ENCODE data around the gene WWC1.
"Not testable (repeated sequence)": the region's sequence is repeated elsewhere in the genome, so short reads cannot be mapped to it uniquely, and the experiment has no call there.

The WWC1 gene

GRCh38 chr5:168415971-168416370 is 124.5 kb downstream of the WWC1 start:
- no peak for DNase-seq

GRCh38 chr5:168417731-168418429 is 126.4 kb downstream of the WWC1 start:
- no peak for DNase-seq

- DNase-seq, result no peak
Observed at GRCh38 chr5:168420461-168420860, 129.0 kb downstream of the WWC1 start.

DNA sequence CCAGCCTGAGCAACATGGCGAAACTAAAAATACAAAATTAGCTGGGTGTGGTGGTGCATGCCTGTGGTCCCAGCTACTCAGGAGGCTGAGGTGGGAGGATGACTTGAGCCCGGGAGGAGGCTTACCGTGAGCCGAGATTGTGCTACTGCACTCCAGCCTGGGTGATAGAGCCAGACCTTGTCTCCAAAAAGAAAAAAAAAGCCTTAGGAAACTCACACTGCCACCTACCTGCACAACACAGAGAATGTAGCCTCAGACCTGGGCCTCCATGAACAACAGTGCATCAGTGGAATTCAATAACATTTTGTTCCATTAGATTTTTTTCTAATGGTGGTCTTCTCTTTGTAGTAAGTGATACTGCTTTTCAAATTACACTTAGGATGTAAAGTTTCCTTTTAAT is 131.0 kb downstream of the WWC1 start:
- DNase-seq, result no peak

DNA sequence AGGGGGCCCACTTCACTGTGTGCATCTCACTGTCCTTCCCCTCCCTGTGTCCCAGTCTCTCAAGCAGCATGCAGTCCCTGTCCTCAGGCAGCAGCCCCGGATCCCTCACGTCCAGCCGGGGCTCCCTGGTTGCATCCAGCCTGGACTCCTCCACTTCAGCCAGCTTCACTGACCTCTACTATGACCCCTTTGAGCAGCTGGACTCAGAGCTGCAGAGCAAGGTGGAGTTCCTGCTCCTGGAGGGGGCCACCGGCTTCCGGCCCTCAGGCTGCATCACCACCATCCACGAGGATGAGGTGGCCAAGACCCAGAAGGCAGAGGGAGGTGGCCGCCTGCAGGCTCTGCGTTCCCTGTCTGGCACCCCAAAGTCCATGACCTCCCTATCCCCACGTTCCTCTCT is 132.0 kb downstream of the WWC1 start:
- no peak for DNase-seq

DNA sequence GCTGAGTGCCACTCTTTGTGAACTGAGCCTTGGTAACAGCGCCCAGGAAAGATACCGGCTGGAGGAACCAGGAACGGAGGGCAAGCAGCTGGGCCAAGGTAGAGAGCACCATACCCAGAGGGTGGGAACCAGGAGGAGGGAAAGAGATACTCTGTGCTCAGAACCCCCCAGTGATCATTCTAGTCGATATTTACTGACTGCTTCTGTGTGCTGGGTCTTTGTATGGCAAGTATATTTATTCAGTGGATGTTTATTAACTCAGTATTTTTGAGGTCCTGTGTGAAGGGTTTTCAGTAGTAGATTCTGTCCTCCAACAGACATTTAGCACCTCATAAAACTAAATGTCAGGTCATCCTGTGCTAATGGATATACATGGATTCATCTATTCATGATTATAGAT is 132.5 kb downstream of the WWC1 start:
- no peak for DNase-seq

GRCh38 chr5:168424594-168425323 is 133.3 kb downstream of the WWC1 start:
- DNase-seq, result no peak

DNA sequence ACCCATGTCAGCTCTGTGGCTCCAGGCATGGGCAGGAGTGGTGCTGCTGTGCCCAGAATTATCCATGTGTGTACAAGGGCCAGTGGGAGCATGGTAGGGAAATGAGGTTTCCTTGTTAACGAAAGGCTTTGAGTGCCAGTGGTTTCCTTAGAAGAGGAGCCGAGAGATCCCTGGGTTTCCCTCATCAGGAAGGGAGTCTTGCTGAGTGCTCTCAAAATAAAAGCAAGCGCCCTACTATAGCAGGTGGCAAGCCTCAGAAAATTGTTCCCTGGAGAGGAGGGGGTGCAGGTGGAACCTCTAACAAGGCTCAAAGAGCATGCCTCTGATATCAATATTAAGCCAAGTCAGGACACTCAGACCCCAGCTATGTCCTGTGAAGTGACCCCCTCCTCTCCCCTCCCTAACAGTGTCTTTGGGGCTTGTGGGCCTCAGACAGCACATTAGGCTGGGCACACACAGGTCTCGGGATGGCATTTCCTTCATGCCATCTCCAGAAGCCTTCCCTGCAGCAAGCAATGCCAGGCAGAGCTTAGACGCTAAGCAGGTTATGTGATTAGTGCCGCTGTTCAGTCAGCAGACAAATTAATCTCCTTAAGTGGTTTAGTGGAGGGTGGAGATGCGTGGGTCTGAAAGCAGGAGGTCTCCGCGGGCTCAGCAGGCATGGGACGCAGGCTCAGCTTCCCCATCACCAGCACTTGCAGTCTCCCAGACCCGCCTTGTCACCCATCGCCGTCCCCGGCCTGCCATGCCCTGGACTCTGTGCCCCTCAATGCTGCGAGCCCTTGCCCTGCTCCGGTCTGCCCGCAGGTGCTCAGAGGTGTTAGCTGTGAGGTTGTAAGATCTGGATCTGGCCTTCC is 134.8 kb downstream of the WWC1 start:
- DNase-seq, result no peak

DNA sequence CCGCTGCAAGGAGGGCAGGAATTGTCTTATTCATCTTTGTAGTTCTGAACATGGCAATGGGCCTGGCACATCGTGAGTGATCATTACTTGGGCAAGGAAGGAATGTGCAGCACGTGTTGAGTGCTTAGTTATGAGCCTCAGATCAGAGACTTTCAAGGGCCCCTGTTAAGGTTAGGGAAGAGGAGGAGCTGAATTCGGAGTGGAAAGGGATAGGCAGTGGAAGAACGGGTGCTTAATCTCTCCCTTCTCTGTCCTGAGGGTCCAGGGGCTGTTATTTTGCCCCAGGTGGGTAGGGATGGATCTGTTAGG is 135.4 kb downstream of the WWC1 start:
- no peak for DNase-seq

- DNase-seq, result no peak
Observed at GRCh38 chr5:168427224-168427623, 135.8 kb downstream of the WWC1 start.

GRCh38 chr5:168428552-168428951 is 137.1 kb downstream of the WWC1 start:
- no peak for DNase-seq

GRCh38 chr5:168430296-168430695 is 138.9 kb downstream of the WWC1 start:
- no peak for DNase-seq

DNA sequence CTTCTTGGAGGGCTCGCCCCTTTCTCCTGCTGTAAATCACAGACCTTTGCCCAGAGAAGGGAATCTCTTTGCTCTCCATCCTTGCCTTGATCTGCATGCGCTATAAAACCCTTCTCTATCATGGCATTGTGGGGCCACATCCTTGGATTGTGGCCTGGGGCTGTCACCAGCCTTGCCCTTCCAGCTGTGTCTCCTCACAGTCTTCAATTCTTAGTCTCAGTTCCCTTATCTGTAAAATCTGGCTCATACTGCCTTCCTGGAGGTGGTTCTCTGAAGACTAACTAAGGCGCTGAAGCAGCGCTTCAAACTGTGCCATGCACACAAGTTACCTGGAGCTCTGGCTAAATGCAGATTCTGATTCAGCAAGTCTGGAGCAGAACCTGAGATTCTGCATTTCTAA is 141.5 kb downstream of the WWC1 start:
- DNase-seq, result no peak

GRCh38 chr5:168434001-168434400 is 142.6 kb downstream of the WWC1 start:
- DNase-seq, result no peak

DNA sequence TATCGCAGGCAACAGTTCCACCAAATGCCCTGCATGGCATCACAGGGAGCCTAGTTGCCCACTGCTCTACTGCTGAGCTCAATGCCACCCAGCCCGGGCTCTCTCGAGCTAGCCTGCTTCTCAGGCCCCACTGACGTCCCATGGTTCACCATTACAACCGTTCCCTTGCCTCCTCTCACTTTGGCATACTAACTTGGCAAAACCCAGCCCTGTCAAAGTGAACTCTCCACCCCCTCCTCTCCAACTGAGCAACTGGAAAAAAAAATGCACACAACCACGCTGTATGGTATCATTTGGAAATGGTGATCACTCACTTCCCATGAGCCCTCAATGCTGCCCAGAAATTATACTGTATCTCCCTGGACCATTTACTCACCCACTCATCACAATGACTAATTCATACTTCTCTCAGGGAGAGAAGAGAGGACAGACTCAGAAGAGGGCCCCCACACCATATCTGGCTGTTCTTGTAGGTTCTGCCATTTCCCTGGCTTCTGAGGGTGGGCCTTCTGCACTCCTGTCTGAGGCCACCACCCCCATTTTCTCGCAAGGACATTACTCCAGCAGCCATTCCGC is 143.4 kb downstream of the WWC1 start:
- DNase-seq, result no peak

- not testable (repeated sequence) for DNase-seq
Observed at GRCh38 chr5:168435340-168435739, 143.9 kb downstream of the WWC1 start.

GRCh38 chr5:168438349-168438748 is 146.9 kb downstream of the WWC1 start:
- DNase-seq, result no peak

- no peak for DNase-seq
Observed at GRCh38 chr5:168443533-168443932, 152.1 kb downstream of the WWC1 start.

GRCh38 chr5:168443950-168444700 is 152.7 kb downstream of the WWC1 start:
- no peak for DNase-seq

GRCh38 chr5:168446983-168447619 is 155.7 kb downstream of the WWC1 start:
- no peak for DNase-seq

DNA sequence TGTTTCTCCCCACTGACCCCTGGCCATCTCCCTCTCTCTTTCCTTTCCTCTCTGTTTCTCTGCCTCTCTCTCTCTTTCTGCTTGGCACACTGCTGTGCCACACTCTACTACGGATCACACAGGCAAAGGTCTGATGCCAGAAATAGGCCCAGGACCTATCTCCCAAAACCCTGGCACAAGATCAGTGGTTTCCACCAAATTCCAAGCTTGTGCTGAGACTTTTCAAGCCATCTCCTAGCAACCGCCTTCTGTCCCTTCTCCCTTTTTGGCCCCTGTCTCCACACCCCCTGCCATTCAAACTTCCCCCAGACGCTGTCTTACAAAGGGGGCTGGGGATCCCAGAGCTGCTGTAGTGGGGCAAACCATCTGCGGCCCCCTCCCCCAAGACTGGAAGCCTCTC is 156.4 kb downstream of the WWC1 start:
- no peak for DNase-seq

- no peak for DNase-seq
Observed at GRCh38 chr5:168449166-168449565, 157.7 kb downstream of the WWC1 start.
